Liver (tissue), 9 donors: ENCODE measurements around the gene NFYC. TPM values are rescaled to one million over a fixed set of nuclear protein-coding genes. Genes with fewer than 3 reads are reported as not detected.
A peak's percentile ranks its signal among the peaks of the same experiment; 100 is the strongest.

Experiments used
- DNase-seq: peaks from one replicate; pipeline ENCODE4 v3.0.0-alpha.2; 2017; ENCODE audit warnings: low spot score
- H3K27ac ChIP-seq, 2 donors: one replicate each; pipeline ENCODE4 v1.7.0; 2013; ENCODE audit warnings: inconsistent platforms in 2 of 2, low read length in 2 of 2, control low read depth in 1 of 2, low read depth in 1 of 2, mild to moderate bottlenecking in 1 of 2
- H3K27me3 ChIP-seq, 4 donors: one replicate each; pipeline versions ENCODE4 v1.6.1 to v1.7.0; 2013; ENCODE audit warnings: low read length in 3 of 4, inconsistent platforms in 1 of 4, mild to moderate bottlenecking in 1 of 4, moderate library complexity in 1 of 4; ENCODE audit not compliant: control insufficient read depth in 4 of 4, insufficient read depth in 4 of 4
- H3K36me3 ChIP-seq, 4 donors: one replicate each; pipeline versions ENCODE4 v1.6.1 to v1.7.0; 2013; ENCODE audit warnings: low read length in 3 of 4, mild to moderate bottlenecking in 3 of 4, low read depth in 1 of 4, moderate library complexity in 1 of 4; ENCODE audit not compliant: control insufficient read depth in 4 of 4, insufficient read depth in 3 of 4
- H3K4me1 ChIP-seq, 4 donors: one replicate each; pipeline versions ENCODE4 v1.6.1 to v1.7.0; 2013; ENCODE audit warnings: low read length in 3 of 4, mild to moderate bottlenecking in 3 of 4, moderate library complexity in 1 of 4; ENCODE audit not compliant: control insufficient read depth in 4 of 4, insufficient read depth in 4 of 4
- H3K4me3 ChIP-seq, 3 donors: one replicate each; pipeline versions ENCODE4 v1.6.1 to v1.7.0; 2013; ENCODE audit warnings: low read length in 3 of 3, control low read depth in 1 of 3, low read depth in 1 of 3, mild to moderate bottlenecking in 1 of 3
- H3K9ac ChIP-seq, 2 donors: one replicate each; pipeline ENCODE4 v1.7.0; 2013; ENCODE audit warnings: low read length in 2 of 2, mild to moderate bottlenecking in 2 of 2, moderate library complexity in 2 of 2, control low read depth in 1 of 2, low read depth in 1 of 2
- H3K9me3 ChIP-seq, 4 donors: one replicate each; pipeline versions ENCODE4 v1.6.1 to v1.7.0; 2013; ENCODE audit warnings: low read length in 3 of 4; ENCODE audit not compliant: control insufficient read depth in 4 of 4
- EGR1 ChIP-seq, 2 donors: IDR thresholded peaks; 2 replicates each; pipeline ENCODE4 v1.6.1; 2016 to 2018; ENCODE audit warnings: antibody characterized with exemption in 2 of 2, low read depth in 2 of 2
- FOXA1 ChIP-seq: IDR thresholded peaks from 2 replicates; pipeline ENCODE4 v1.6.1; 2016; ENCODE audit warnings: antibody characterized with exemption
- FOXA2 ChIP-seq: IDR thresholded peaks from 2 replicates; pipeline ENCODE4 v1.6.1; 2016; ENCODE audit warnings: antibody characterized with exemption
- GABPA ChIP-seq, 2 donors: IDR thresholded peaks in 1 of 2; conservative IDR thresholded peaks in 1 of 2; 2 replicates each; pipeline ENCODE4 v1.6.1; 2016; ENCODE audit warnings: antibody characterized with exemption in 2 of 2, mild to moderate bottlenecking in 1 of 2, moderate library complexity in 1 of 2
- HNF4A ChIP-seq, 2 donors: conservative IDR thresholded peaks; 2 replicates each; pipeline ENCODE4 v1.6.1; 2016; ENCODE audit warnings: antibody characterized with exemption in 2 of 2, mild to moderate bottlenecking in 2 of 2
- HNF4G ChIP-seq: IDR thresholded peaks from 2 replicates; pipeline ENCODE4 v1.6.1; 2016; ENCODE audit warnings: antibody characterized with exemption
- NR2F2 ChIP-seq: IDR thresholded peaks from 2 replicates; pipeline ENCODE4 v1.6.1; 2016; ENCODE audit warnings: antibody characterized with exemption
- RAD21 ChIP-seq, 2 donors: IDR thresholded peaks; 2 replicates each; pipeline ENCODE4 v1.6.1; 2016; ENCODE audit warnings: antibody characterized with exemption in 2 of 2, mild to moderate bottlenecking in 2 of 2
- RXRA ChIP-seq, 2 donors: IDR thresholded peaks; 2 replicates each; pipeline ENCODE4 v1.6.1; 2017 to 2018; ENCODE audit warnings: antibody characterized with exemption in 2 of 2, mild to moderate bottlenecking in 1 of 2
- SP1 ChIP-seq: IDR thresholded peaks from 2 replicates; pipeline ENCODE4 v1.6.1; 2018; ENCODE audit warnings: antibody characterized with exemption, mild to moderate bottlenecking
- TAF1 ChIP-seq: conservative IDR thresholded peaks from 2 replicates; pipeline ENCODE4 v1.6.1; 2016; ENCODE audit warnings: antibody characterized with exemption, mild to moderate bottlenecking
- YY1 ChIP-seq: IDR thresholded peaks from 2 replicates; pipeline ENCODE4 v1.6.1; 2016; ENCODE audit warnings: antibody characterized with exemption, mild to moderate bottlenecking
- WGBS: extraction: QIAGEN DNeasy Blood & Tissue Kit; methylation state at CpG from one replicate; pipeline ENCODE4 v1.1.7; 2013; 5-methylcytosine and 5-hydroxymethylcytosine counted together
- polyA plus RNA-seq, 2 donors: library from polyadenylated mRNA; stranded (reverse) in 1 of 2; unstranded in 1 of 2; fragments of 200-250 nt in 1 of 2; fragments of >200 nt in 1 of 2; fragmentation: Nextera tagmentation in 1 of 2; extraction: Ambion mirVana in 1 of 2; gene quantifications; one replicate each; pipeline versions ENCODE4 v1.2.1 to v1.2.3, GENCODE V29; 2013 to 2015
- total RNA-seq, 2 donors: library from RNA; depleted of rRNA; stranded (reverse); fragments of >200 nt; gene quantifications; one replicate each; pipeline ENCODE4 v1.2.3, GENCODE V29; 2014
- TF ChIP-seq, protein P1 (sequence below): IDR thresholded peaks from 2 replicates; pipeline ENCODE4 v1.6.1; 2016; ENCODE audit warnings: antibody characterized with exemption, mild to moderate bottlenecking
- TF ChIP-seq, protein P2 (sequence below): IDR thresholded peaks from 2 replicates; pipeline ENCODE4 v1.6.1; 2016; ENCODE audit warnings: antibody characterized with exemption
- TF ChIP-seq, protein P3 (sequence below): IDR thresholded peaks from 2 replicates; pipeline ENCODE4 v1.6.1; 2016; ENCODE audit warnings: antibody characterized with exemption
- TF ChIP-seq, protein P4 (sequence below): IDR thresholded peaks from 2 replicates; pipeline ENCODE4 v1.6.1; 2016; ENCODE audit warnings: antibody characterized with exemption
- donor health status: healthy.
- donor health status: healthy.
- donor health status: healthy.
- donor health status: healthy.
- donor health status: healthy.

Gene NFYC
- total RNA-seq, result 10 to 100 TPM; 27.4 to 28.1 TPM
- 10 to 100 TPM; 18.3 to 26.3 TPM for polyA plus RNA-seq

DNA sequence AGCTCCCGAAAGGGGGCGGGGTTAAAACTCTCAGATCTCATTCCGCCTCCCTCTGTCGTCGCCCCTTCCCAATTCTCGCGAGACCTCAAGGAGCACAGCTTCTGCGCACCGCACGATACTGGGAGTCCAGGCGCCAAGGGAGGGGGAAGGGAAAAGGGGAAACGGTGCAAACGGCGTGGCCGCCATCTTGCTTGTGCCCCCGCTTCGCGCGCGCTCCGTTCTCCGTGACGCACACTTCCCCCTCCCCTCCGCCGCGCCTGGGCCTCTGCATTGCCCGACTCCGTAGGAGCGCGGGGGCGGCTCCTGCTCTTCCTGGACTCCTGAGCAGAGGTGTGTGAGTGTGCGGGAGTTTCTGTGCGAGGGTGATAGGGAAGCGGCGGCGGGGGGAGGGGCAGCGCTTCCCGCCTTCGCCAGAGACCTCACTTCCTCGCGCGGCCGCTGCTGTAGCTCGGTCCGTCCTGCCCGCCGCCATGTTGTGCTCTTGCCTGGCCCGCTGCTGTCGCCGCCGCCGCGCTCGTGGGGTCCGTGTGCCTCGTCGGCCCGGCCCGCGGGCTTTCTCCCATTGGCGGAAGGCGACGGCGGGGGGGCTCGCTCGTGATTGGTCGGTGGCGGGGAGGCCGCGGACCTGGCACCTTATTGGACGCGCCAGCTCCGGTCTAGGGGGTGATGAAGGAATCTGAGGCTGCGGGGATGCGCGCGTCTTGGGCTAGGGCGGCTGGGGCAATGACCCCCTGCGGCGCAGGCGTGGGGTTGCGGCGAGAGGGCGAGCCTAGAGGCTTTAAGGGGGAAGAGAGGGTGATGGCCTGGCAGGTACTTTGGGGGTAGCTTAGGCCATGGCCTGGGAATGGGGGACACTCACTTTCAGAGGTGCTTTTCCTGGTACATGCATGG lies at the start of gene NFYC:
Gene NFYC, plus strand, starts transcription at position 167 of the 891 bp plus-strand sequence. CDS start 47,140 bp downstream, outside the sequence.
- TF ChIP-seq, protein P1, sequence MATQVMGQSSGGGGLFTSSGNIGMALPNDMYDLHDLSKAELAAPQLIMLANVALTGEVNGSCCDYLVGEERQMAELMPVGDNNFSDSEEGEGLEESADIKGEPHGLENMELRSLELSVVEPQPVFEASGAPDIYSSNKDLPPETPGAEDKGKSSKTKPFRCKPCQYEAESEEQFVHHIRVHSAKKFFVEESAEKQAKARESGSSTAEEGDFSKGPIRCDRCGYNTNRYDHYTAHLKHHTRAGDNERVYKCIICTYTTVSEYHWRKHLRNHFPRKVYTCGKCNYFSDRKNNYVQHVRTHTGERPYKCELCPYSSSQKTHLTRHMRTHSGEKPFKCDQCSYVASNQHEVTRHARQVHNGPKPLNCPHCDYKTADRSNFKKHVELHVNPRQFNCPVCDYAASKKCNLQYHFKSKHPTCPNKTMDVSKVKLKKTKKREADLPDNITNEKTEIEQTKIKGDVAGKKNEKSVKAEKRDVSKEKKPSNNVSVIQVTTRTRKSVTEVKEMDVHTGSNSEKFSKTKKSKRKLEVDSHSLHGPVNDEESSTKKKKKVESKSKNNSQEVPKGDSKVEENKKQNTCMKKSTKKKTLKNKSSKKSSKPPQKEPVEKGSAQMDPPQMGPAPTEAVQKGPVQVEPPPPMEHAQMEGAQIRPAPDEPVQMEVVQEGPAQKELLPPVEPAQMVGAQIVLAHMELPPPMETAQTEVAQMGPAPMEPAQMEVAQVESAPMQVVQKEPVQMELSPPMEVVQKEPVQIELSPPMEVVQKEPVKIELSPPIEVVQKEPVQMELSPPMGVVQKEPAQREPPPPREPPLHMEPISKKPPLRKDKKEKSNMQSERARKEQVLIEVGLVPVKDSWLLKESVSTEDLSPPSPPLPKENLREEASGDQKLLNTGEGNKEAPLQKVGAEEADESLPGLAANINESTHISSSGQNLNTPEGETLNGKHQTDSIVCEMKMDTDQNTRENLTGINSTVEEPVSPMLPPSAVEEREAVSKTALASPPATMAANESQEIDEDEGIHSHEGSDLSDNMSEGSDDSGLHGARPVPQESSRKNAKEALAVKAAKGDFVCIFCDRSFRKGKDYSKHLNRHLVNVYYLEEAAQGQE, result peak; percentile 44
- TF ChIP-seq TAF1, result peak; percentile 58
- peak in 1 of 2 donors; percentile 24 for TF ChIP-seq EGR1 (IDR thresholded peaks at IDR 0.05; ENCODE audit: low read depth in 2 of 2)
- peak; percentile 41 for TF ChIP-seq SP1
- peak in 1 of 2 donors; percentile 21 for TF ChIP-seq RAD21 (IDR thresholded peaks at IDR 0.05)
- TF ChIP-seq, protein P2, sequence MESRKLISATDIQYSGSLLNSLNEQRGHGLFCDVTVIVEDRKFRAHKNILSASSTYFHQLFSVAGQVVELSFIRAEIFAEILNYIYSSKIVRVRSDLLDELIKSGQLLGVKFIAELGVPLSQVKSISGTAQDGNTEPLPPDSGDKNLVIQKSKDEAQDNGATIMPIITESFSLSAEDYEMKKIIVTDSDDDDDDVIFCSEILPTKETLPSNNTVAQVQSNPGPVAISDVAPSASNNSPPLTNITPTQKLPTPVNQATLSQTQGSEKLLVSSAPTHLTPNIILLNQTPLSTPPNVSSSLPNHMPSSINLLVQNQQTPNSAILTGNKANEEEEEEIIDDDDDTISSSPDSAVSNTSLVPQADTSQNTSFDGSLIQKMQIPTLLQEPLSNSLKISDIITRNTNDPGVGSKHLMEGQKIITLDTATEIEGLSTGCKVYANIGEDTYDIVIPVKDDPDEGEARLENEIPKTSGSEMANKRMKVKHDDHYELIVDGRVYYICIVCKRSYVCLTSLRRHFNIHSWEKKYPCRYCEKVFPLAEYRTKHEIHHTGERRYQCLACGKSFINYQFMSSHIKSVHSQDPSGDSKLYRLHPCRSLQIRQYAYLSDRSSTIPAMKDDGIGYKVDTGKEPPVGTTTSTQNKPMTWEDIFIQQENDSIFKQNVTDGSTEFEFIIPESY, result peak; percentile 99
- no peak for TF ChIP-seq FOXA2
- TF ChIP-seq YY1, result peak; percentile 99
- TF ChIP-seq RXRA (IDR thresholded peaks at IDR 0.05), result peak; percentile 28 to 60
- TF ChIP-seq HNF4A (conservative IDR thresholded peaks at IDR 0.05), result peak in 1 of 2 donors; percentile 18
- TF ChIP-seq NR2F2, result no peak
- no peak for TF ChIP-seq FOXA1
- TF ChIP-seq, protein P3, sequence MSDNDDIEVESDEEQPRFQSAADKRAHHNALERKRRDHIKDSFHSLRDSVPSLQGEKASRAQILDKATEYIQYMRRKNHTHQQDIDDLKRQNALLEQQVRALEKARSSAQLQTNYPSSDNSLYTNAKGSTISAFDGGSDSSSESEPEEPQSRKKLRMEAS, result no peak
- peak; percentile 1 for TF ChIP-seq HNF4G
- peak in 1 of 2 donors; percentile 38 for TF ChIP-seq GABPA (IDR thresholded peaks at IDR 0.05 in 1 of 2, conservative IDR thresholded peaks at IDR 0.05 in 1 of 2)
- TF ChIP-seq, protein P4, sequence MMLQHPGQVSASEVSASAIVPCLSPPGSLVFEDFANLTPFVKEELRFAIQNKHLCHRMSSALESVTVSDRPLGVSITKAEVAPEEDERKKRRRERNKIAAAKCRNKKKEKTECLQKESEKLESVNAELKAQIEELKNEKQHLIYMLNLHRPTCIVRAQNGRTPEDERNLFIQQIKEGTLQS, result no peak
- peaks cover 0 to 38% (median 33%) of the 10 kb centered on the region in 4 donors for H3K4me1 ChIP-seq
- H3K27ac ChIP-seq, result peak within 1 kb of the TSS; percentile 89 to 99
- DNase-seq, result peak; percentile 94
- peak within 1 kb of the TSS; percentile 10 to 96 for H3K9ac ChIP-seq
- whole genome bisulfite sequencing, result under 1% methylated on average over 84 of the region's 84 CpGs
- H3K9me3 ChIP-seq, result no peaks in the 10 kb centered on the region
- H3K27me3 ChIP-seq, result no peaks in the 10 kb centered on the region
- peaks cover 0 to 2% (median 0%) of the 10 kb centered on the region in 4 donors for H3K36me3 ChIP-seq
- H3K4me3 ChIP-seq, result peak within 1 kb of the TSS; percentile 81 to 95 (median 95)
